WERI-Rb-1 (cell line): ENCODE data around the gene CAMTA1.

Experiments used
- DNase-seq: peaks from one replicate; pipeline ENCODE4 v3.0.0-alpha.2; 2020
- H3K27ac ChIP-seq: fragments of 250-450 bp; sonication (Bioruptor Pico); 2 replicates; pipeline ENCODE4 v1.5.1; 2020; ENCODE audit warnings: mild to moderate bottlenecking, moderate library complexity
- H3K27me3 ChIP-seq: fragments of 250-450 bp; sonication (Bioruptor Pico); 2 replicates; pipeline ENCODE4 v1.5.1; 2021; ENCODE audit warnings: mild to moderate bottlenecking, low read depth, moderate library complexity; ENCODE audit not compliant: insufficient read depth, severe bottlenecking
- H3K36me3 ChIP-seq: fragments of 250-450 bp; sonication (Bioruptor Pico); 2 replicates; pipeline ENCODE4 v1.5.1; 2020; ENCODE audit warnings: mild to moderate bottlenecking, moderate library complexity
- H3K4me3 ChIP-seq: 2 replicates; pipeline ENCODE4 v1.5.1; 2011; ENCODE audit warnings: low read depth, mild to moderate bottlenecking, control low read depth, low read length
- H3K9me3 ChIP-seq: fragments of 250-450 bp; sonication (Bioruptor Pico); 2 replicates; pipeline ENCODE4 v1.5.1; 2021; ENCODE audit warnings: mild to moderate bottlenecking, moderate library complexity; ENCODE audit not compliant: severe bottlenecking
- TF ChIP-seq, protein P1 (sequence below): IDR thresholded peaks from 2 replicates; pipeline ENCODE4 v1.5.1; 2011; ENCODE audit warnings: low read depth, mild to moderate bottlenecking, control low read depth, inconsistent platforms, low read length

Gene CAMTA1

DNA sequence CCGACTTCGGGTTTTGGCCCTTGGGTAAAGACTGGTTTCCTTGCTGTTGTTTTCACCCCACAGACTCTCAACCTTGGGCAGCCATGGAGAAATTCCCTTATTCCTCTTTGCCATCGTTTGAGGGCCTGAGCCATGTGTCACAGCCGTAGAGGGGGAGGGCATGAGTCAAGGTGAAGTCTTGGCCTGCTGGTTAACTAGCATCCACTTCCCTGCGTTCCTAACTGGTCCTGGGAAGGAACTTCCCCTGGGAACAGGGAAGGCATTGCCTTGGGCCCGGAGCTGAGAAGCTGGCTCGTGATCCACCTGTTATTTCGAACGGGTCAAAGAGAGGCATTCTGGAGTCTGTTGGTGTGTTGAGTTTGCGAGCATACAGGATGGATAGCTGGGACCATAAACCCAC is 464.9 kb downstream of the CAMTA1 start:
- Histone ChIP-seq H3K4me3 (no peak overlapping the region), H3K27me3 (no peaks in the 10 kb centered on the region), H3K9me3 (no peaks in the 10 kb centered on the region), H3K36me3 (no peaks in the 10 kb centered on the region), H3K27ac (no peak overlapping the region)
- no peak for DNase-seq
- TF ChIP-seq, protein P1, sequence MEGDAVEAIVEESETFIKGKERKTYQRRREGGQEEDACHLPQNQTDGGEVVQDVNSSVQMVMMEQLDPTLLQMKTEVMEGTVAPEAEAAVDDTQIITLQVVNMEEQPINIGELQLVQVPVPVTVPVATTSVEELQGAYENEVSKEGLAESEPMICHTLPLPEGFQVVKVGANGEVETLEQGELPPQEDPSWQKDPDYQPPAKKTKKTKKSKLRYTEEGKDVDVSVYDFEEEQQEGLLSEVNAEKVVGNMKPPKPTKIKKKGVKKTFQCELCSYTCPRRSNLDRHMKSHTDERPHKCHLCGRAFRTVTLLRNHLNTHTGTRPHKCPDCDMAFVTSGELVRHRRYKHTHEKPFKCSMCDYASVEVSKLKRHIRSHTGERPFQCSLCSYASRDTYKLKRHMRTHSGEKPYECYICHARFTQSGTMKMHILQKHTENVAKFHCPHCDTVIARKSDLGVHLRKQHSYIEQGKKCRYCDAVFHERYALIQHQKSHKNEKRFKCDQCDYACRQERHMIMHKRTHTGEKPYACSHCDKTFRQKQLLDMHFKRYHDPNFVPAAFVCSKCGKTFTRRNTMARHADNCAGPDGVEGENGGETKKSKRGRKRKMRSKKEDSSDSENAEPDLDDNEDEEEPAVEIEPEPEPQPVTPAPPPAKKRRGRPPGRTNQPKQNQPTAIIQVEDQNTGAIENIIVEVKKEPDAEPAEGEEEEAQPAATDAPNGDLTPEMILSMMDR, result no peak

DNA sequence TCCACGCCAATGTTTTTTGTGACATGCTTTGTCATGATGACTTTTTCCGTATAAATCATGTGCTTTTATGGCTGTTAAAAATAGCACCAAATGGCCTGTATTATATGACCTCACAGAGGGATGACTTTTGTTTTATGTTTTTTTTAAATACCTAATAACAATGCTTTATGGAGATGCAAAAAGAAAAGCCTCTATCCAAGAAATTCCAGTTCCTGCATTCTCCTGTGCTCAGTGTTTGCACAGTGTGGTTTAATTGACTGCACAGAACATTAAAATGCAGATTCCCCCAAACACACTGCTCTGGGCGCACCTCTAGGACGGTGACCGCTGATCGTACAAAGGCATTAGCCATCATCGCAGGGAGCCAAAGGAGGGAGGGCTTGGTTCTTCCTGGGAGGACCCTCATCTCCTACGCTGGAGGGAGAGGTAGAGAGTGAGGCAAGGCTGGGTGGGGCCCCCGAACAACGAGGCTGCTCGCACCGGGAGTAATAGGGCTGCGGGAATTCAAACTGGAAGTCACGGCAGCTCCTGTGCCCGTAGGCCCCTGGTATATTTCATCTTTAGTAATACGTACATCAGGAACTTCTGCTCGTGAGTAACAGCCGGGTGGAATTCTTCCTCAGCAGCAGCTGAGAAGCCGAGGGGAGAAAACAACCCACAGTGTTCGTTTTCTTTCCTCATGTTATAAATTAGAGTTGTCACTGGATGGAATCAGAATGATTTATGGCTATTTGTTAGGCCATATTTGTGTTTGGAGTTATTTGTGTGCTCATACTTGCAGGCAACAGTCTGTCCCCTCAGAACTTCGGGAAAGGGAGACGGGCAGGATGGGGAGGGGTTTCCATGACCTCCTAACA is 465.6 kb downstream of the CAMTA1 start:
- Histone ChIP-seq H3K27ac (no peak overlapping the region), H3K9me3 (no peaks in the 10 kb centered on the region), H3K36me3 (no peaks in the 10 kb centered on the region), H3K27me3 (no peaks in the 10 kb centered on the region), H3K4me3 (no peak overlapping the region)
- TF ChIP-seq, protein P1, result no peak
- no peak for DNase-seq

DNA sequence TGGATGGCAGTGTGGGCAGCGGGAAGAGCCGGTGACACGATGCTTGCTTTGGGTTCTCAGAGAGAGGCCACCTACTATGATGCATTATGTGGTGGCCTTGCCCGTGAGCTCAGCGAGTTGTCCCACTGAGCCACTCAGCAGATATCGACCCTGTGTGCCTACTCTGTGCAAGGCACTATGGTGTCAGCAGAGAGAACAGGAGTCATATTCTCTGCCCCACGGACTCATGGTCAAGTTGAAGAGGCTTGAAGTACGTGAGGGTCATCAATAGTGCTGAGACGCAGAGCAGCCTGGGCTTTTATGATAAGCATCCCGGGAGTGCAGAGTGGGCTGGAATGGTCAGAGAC is 466.2 kb downstream of the CAMTA1 start:
- no peak for DNase-seq
- H3K9me3 ChIP-seq, result no peaks in the 10 kb centered on the region
- H3K27me3 ChIP-seq, result no peaks in the 10 kb centered on the region
- no peak overlapping the region for H3K27ac ChIP-seq
- no peak overlapping the region for H3K4me3 ChIP-seq
- H3K36me3 ChIP-seq, result no peaks in the 10 kb centered on the region
- TF ChIP-seq, protein P1, result no peak

DNA sequence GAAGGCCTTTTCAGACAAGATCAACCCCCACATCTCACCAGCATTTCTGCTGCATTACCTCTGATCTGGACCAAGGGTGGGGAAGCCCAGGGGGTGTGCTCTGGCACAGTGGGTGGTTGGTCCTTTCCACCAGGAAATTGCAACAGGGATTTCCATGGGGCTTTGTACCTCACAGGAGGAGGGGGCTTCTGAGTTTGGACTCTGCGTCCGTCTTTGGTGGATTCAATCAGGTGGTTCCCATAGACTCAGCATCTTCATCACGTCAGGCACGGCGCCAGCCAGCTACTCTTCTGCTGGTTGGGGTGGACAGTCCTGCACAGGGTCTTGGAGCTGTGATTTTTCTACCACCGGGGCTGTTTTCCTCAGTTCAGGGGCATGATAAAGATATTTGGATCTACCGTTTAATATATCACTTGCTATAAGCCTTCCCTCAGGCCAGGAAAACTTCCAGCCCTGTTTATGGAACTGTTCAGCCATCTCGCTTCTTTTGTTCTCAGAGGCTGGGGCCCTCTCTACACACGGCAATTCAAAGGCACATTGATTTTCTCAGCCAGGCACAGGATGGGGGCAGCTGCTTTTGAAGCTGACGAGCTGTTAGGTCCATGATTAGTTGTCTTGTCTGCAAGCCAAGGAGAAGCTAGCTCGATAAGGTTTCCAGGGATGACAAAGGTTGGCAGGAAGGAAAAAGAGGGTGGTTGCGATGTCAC is 467.3 kb downstream of the CAMTA1 start:
- H3K9me3 ChIP-seq, result no peaks in the 10 kb centered on the region
- TF ChIP-seq, protein P1, result no peak
- no peak overlapping the region for H3K27ac ChIP-seq
- H3K4me3 ChIP-seq, result no peak overlapping the region
- no peak for DNase-seq
- no peaks in the 10 kb centered on the region for H3K27me3 ChIP-seq
- no peaks in the 10 kb centered on the region for H3K36me3 ChIP-seq

DNA sequence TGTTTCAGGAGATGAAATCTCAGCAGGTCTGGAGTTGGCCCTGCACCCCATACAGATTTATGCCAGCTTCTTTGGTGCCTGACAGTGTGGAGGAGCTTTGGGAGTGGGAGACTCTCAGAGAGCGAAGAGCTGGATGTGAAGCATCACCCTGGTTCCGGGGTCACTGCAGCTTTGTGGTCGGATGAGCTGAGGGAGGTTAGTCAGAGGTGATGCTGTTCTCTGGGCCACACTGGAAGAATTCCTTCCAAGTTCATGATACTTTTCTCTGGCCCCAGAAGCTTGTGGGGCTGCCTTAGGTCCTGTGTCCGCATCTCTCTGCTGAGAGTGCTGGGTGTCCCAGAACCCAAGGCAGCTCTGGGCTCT is 467.8 kb downstream of the CAMTA1 start:
- no peak for DNase-seq
- TF ChIP-seq, protein P1, result no peak
- Histone ChIP-seq H3K27me3 (no peaks in the 10 kb centered on the region), H3K9me3 (no peaks in the 10 kb centered on the region), H3K27ac (no peak overlapping the region), H3K4me3 (no peak overlapping the region), H3K36me3 (no peaks in the 10 kb centered on the region)
